ENCODE results near the gene TIMM17A.

DNA sequence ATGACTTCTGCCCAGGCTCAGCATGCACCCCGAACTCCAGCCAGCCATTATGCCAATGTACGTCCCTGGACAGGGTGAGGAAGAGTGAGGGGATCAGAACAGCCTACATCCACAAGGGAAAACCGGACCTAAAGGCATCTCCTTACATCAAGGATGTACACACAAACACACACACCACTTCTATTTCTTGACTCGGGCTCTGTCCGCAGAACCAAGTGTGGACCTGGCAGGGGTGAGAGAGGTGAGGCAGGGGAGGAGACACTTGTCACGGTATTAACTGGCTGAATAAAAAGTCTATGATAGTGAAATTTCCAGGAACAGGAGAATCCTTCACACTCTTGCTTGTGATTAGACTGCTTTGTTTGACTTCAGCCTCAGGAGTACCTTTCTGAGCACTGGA lies 11.3 kb upstream of the TIMM17A start:
- TF ChIP-seq, protein P1, sequence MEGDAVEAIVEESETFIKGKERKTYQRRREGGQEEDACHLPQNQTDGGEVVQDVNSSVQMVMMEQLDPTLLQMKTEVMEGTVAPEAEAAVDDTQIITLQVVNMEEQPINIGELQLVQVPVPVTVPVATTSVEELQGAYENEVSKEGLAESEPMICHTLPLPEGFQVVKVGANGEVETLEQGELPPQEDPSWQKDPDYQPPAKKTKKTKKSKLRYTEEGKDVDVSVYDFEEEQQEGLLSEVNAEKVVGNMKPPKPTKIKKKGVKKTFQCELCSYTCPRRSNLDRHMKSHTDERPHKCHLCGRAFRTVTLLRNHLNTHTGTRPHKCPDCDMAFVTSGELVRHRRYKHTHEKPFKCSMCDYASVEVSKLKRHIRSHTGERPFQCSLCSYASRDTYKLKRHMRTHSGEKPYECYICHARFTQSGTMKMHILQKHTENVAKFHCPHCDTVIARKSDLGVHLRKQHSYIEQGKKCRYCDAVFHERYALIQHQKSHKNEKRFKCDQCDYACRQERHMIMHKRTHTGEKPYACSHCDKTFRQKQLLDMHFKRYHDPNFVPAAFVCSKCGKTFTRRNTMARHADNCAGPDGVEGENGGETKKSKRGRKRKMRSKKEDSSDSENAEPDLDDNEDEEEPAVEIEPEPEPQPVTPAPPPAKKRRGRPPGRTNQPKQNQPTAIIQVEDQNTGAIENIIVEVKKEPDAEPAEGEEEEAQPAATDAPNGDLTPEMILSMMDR (IDR thresholded peaks at IDR 0.05), result no peak
- no peak for TF ChIP-seq POLR2A (IDR thresholded peaks at IDR 0.05)

All from sigmoid colon (tissue), 3 donors.